Measurements from ENCODE around the gene OSBP. TPM values are rescaled to one million over a fixed set of nuclear protein-coding genes. Genes with fewer than 3 reads are reported as not detected.
A peak's percentile ranks its signal among the peaks of the same experiment; 100 is the strongest.

OSBP gene
- total and polyA plus RNA-seq, 9 of the 15 experiments (the other 6 are each of a cell fraction or from before 2014, with no cell fraction given), result 11.7 to 49.0 (median 28.7) TPM

GRCh38 chr11:59573216-59573615 lies 42.4 kb downstream of the OSBP start (continued):
- TF ChIP-seq ETV6 (IDR thresholded peaks at IDR 0.05; ENCODE audit: borderline replicate concordance in 1 of 2, low read depth in 2 of 2, low read length in 1 of 2) (no peak), ETV6 (CRISPR knock-in tag; IDR thresholded peaks at IDR 0.05; ENCODE audit: borderline replicate concordance) (no peak), NR4A1 (CRISPR knock-in tag; IDR thresholded peaks at IDR 0.05) (no peak), NR4A1 (tag; IDR thresholded peaks at IDR 0.05) (no peak), FOXK1 (CRISPR knock-in tag; IDR thresholded peaks at IDR 0.05; ENCODE audit: borderline replicate concordance) (no peak)

GRCh38 chr11:59572091-59572490 lies 43.5 kb downstream of the OSBP start:
- ChIA-PET POLR2A (interaction anchor here (1.1 to 1.6 kb wide), 3 partner anchors 10 to 36 kb away, joined by 3 to 5 read pairs (median 4); no protein-coding TSS in a partner anchor), CTCF (ENCODE audit: low intra/inter-chr PET ratio) (no interaction called here)
- no peaks in the 10 kb centered on the region for H3K27me3 ChIP-seq (ENCODE audit: control insufficient read depth in 2 of 2, insufficient read depth in 2 of 2, low read length in 2 of 2)
- ATAC-seq (no peak), FAIRE-seq (no peak), DNase-seq (ENCODE audit: extremely low read depth in 1 of 4, low spot score in 3 of 4) (no peak)
- no peak overlapping the region for H3K4me3 ChIP-seq
- 84% methylated on average over 5 of the region's 5 CpGs for WGBS (ENCODE audit: insufficient coverage, low coverage, missing lambda C conversion rate)
- no peak overlapping the region for H3K27ac ChIP-seq (ENCODE audit: extremely low read depth, low read depth, low read length)
- peaks cover 31% of the 10 kb centered on the region for H3K36me3 ChIP-seq (ENCODE audit: control insufficient read depth, insufficient read depth, low read length)
- no peaks in the 10 kb centered on the region; the same call in 1 of the 2 replicates for H3K9me3 ChIP-seq (replicated peaks; ENCODE audit: control insufficient read depth, insufficient read depth, low read depth, low read length)
- H4K20me1 ChIP-seq (replicated peaks; ENCODE audit: control insufficient read depth, insufficient read depth, low read length), result no peaks in the 10 kb centered on the region
- in situ Hi-C loops (cut with MboI), result no loop called here
- H3K9ac ChIP-seq (ENCODE audit: insufficient read depth in 1 of 2, low read depth in 2 of 2, low read length in 2 of 2), result no peak overlapping the region
- no peaks in the 10 kb centered on the region for H3K79me2 ChIP-seq (ENCODE audit: control insufficient read depth, insufficient read depth, low read length)
- no peak overlapping the region for H2AFZ ChIP-seq (ENCODE audit: low read depth, low read length)
- H3K4me2 ChIP-seq (ENCODE audit: insufficient read depth, low read length), result no peak overlapping the region
- BruUV-seq (replicated peaks), result no TSS peak
- peaks cover 0 to 5% of the 10 kb centered on the region in 2 experiments; a peak in 1 of 5 replicates for H3K4me1 ChIP-seq (replicated peaks in 1 of 2; ENCODE audit: control insufficient read depth in 2 of 2, insufficient read depth in 2 of 2, low read length in 2 of 2)
- intact Hi-C loops (cut with micrococcal nuclease), result no loop called here
- H3K9me1 ChIP-seq (ENCODE audit: control insufficient read depth, insufficient read depth, low read length), result no peaks in the 10 kb centered on the region
- no peak for TF ChIP-seq TAL1 (IDR thresholded peaks at IDR 0.05)
- TF ChIP-seq MAFK (IDR thresholded peaks at IDR 0.05; ENCODE audit: low read length), result peak; percentile 57; the same call in 1 of the 2 replicates
- TF ChIP-seq MAFF (IDR thresholded peaks at IDR 0.05; ENCODE audit: low read length), result peak; percentile 63
- TF ChIP-seq, protein P1, sequence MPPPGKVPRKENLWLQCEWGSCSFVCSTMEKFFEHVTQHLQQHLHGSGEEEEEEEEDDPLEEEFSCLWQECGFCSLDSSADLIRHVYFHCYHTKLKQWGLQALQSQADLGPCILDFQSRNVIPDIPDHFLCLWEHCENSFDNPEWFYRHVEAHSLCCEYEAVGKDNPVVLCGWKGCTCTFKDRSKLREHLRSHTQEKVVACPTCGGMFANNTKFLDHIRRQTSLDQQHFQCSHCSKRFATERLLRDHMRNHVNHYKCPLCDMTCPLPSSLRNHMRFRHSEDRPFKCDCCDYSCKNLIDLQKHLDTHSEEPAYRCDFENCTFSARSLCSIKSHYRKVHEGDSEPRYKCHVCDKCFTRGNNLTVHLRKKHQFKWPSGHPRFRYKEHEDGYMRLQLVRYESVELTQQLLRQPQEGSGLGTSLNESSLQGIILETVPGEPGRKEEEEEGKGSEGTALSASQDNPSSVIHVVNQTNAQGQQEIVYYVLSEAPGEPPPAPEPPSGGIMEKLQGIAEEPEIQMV (tag; conservative IDR thresholded peaks at IDR 0.05; ENCODE audit: low read depth), result no peak
- TF ChIP-seq NFE2L1 (tag; IDR thresholded peaks at IDR 0.05; ENCODE audit: borderline replicate concordance, low read depth), result peak; percentile 36; the same call in 1 of the 2 replicates
- no peak for TF ChIP-seq CEBPG (CRISPR knock-in tag; IDR thresholded peaks at IDR 0.05)
- TF ChIP-seq CEBPG (tag; conservative IDR thresholded peaks at IDR 0.05 in 1 of 2, IDR thresholded peaks at IDR 0.05 in 1 of 2), result no peak
- TF ChIP-seq ETV1 (tag; conservative IDR thresholded peaks at IDR 0.05; ENCODE audit: low read depth), result no peak
- peak; percentile 87 for TF ChIP-seq ZNF316 (IDR thresholded peaks at IDR 0.05)
- TF ChIP-seq C11orf30 (IDR thresholded peaks at IDR 0.05; ENCODE audit: low read depth), result peak; percentile 63; the same call in 1 of the 2 replicates
- TF ChIP-seq BACH1 (tag; IDR thresholded peaks at IDR 0.05), result peak; percentile 57; the same call in 1 of the 2 replicates
- TF ChIP-seq VEZF1 (CRISPR knock-in tag; IDR thresholded peaks at IDR 0.05), result no peak
- peak; percentile 47; the same call in 1 of the 2 replicates for TF ChIP-seq NFE2 (IDR thresholded peaks at IDR 0.05; ENCODE audit: low read depth)
- no peak for TF ChIP-seq THRAP3 (IDR thresholded peaks at IDR 0.05; ENCODE audit: borderline replicate concordance)
- no peak for TF ChIP-seq CBFB (CRISPR knock-in tag; IDR thresholded peaks at IDR 0.05)
- TF ChIP-seq MAFG (tag; conservative IDR thresholded peaks at IDR 0.05), result peak; percentile 75

Measured in K562 (cell line).